ENCODE data around the gene SNRPA.
"Not testable (repeated sequence)": the region's sequence is repeated elsewhere in the genome, so short reads cannot be mapped to it uniquely, and the experiment has no call there.

The SNRPA gene

GRCh38 chr19:40780582-40780981, 29.6 kb downstream of the SNRPA start:
- Histone ChIP-seq H3K4me3 (ENCODE audit: low read length, poor library complexity, severe bottlenecking) (no peak overlapping the region), H3F3A (ENCODE audit: low read depth) (peaks cover 9% of the 10 kb centered on the region), H4K20me1 (ENCODE audit: insufficient read depth, low read length, poor library complexity, severe bottlenecking) (no peaks in the 10 kb centered on the region), H3K79me2 (ENCODE audit: insufficient read depth, low read length) (no peaks in the 10 kb centered on the region; the same call in 1 of the 2 replicates), H3K9me3 (ENCODE audit: insufficient read depth, low read depth, low read length) (no peaks in the 10 kb centered on the region), H2AFZ (ENCODE audit: low read length) (no peak overlapping the region), H3K27me3 (ENCODE audit: insufficient read depth, low read length, poor library complexity, severe bottlenecking) (no peaks in the 10 kb centered on the region), H3K9me2 (replicated peaks; ENCODE audit: low read depth, low read length) (no peaks in the 10 kb centered on the region), H3K36me3 (ENCODE audit: insufficient read depth, low read length) (no peaks in the 10 kb centered on the region), H3K4me2 (ENCODE audit: low read depth, low read length, poor library complexity, severe bottlenecking) (no peak overlapping the region), H3K4me1 (ENCODE audit: insufficient read depth, low read length, poor library complexity, severe bottlenecking) (peaks cover 18% of the 10 kb centered on the region), H3K9ac (ENCODE audit: low read depth, low read length, poor library complexity, severe bottlenecking) (no peak overlapping the region)
- TF ChIP-seq EZH2phosphoT487 (IDR thresholded peaks at IDR 0.05; ENCODE audit: borderline replicate concordance) (no peak), CTCF (conservative IDR thresholded peaks at IDR 0.05; ENCODE audit: low read length) (no peak)

- Histone ChIP-seq H3K4me3 (ENCODE audit: low read length, poor library complexity, severe bottlenecking) (no peak overlapping the region), H4K20me1 (ENCODE audit: insufficient read depth, low read length, poor library complexity, severe bottlenecking) (no peaks in the 10 kb centered on the region), H3F3A (ENCODE audit: low read depth) (peaks cover 9% of the 10 kb centered on the region), H3K9ac (ENCODE audit: low read depth, low read length, poor library complexity, severe bottlenecking) (no peak overlapping the region), H3K27me3 (ENCODE audit: insufficient read depth, low read length, poor library complexity, severe bottlenecking) (no peaks in the 10 kb centered on the region), H3K9me3 (ENCODE audit: insufficient read depth, low read depth, low read length) (no peaks in the 10 kb centered on the region), H3K79me2 (ENCODE audit: insufficient read depth, low read length) (no peaks in the 10 kb centered on the region; the same call in 1 of the 2 replicates), H3K4me1 (ENCODE audit: insufficient read depth, low read length, poor library complexity, severe bottlenecking) (peaks cover 17% of the 10 kb centered on the region), H3K9me2 (replicated peaks; ENCODE audit: low read depth, low read length) (no peaks in the 10 kb centered on the region), H3K4me2 (ENCODE audit: low read depth, low read length, poor library complexity, severe bottlenecking) (no peak overlapping the region), H2AFZ (ENCODE audit: low read length) (no peak overlapping the region), H3K36me3 (ENCODE audit: insufficient read depth, low read length) (no peaks in the 10 kb centered on the region)
- no peak for TF ChIP-seq EZH2phosphoT487 (IDR thresholded peaks at IDR 0.05; ENCODE audit: borderline replicate concordance)
- no peak for TF ChIP-seq CTCF (conservative IDR thresholded peaks at IDR 0.05; ENCODE audit: low read length)
These were observed 30.1 kb downstream of the SNRPA start for GRCh38 chr19:40781140-40781539.

- Histone ChIP-seq H3K9me2 (replicated peaks; ENCODE audit: low read depth, low read length) (no peaks in the 10 kb centered on the region), H3K27me3 (ENCODE audit: insufficient read depth, low read length, poor library complexity, severe bottlenecking) (no peaks in the 10 kb centered on the region), H3K9me3 (ENCODE audit: insufficient read depth, low read depth, low read length) (no peaks in the 10 kb centered on the region), H3F3A (ENCODE audit: low read depth) (no peaks in the 10 kb centered on the region), H3K79me2 (ENCODE audit: insufficient read depth, low read length) (no peaks in the 10 kb centered on the region; the same call in 1 of the 2 replicates), H2AFZ (ENCODE audit: low read length) (no peak overlapping the region), H4K20me1 (ENCODE audit: insufficient read depth, low read length, poor library complexity, severe bottlenecking) (no peaks in the 10 kb centered on the region), H3K9ac (ENCODE audit: low read depth, low read length, poor library complexity, severe bottlenecking) (no peak overlapping the region), H3K36me3 (ENCODE audit: insufficient read depth, low read length) (no peaks in the 10 kb centered on the region), H3K4me1 (ENCODE audit: insufficient read depth, low read length, poor library complexity, severe bottlenecking) (peaks cover 9% of the 10 kb centered on the region), H3K4me3 (ENCODE audit: low read length, poor library complexity, severe bottlenecking) (no peak overlapping the region), H3K4me2 (ENCODE audit: low read depth, low read length, poor library complexity, severe bottlenecking) (no peak overlapping the region)
- TF ChIP-seq EZH2phosphoT487 (IDR thresholded peaks at IDR 0.05; ENCODE audit: borderline replicate concordance) (no peak), CTCF (conservative IDR thresholded peaks at IDR 0.05; ENCODE audit: low read length) (no peak)
These were observed 32.7 kb downstream of the SNRPA start for GRCh38 chr19:40783711-40784110.

GRCh38 chr19:40784146-40784545, 33.1 kb downstream of the SNRPA start:
- H2AFZ ChIP-seq (ENCODE audit: low read length); H3K9me2 ChIP-seq (replicated peaks; ENCODE audit: low read depth, low read length); H3K4me2 ChIP-seq (ENCODE audit: low read depth, low read length, poor library complexity, severe bottlenecking); H3K9me3 ChIP-seq (ENCODE audit: insufficient read depth, low read depth, low read length); H3F3A ChIP-seq (ENCODE audit: low read depth); H3K36me3 ChIP-seq (ENCODE audit: insufficient read depth, low read length); H3K4me3 ChIP-seq (ENCODE audit: low read length, poor library complexity, severe bottlenecking); H3K4me1 ChIP-seq (ENCODE audit: insufficient read depth, low read length, poor library complexity, severe bottlenecking); H3K27me3 ChIP-seq (ENCODE audit: insufficient read depth, low read length, poor library complexity, severe bottlenecking); H3K79me2 ChIP-seq (ENCODE audit: insufficient read depth, low read length); H4K20me1 ChIP-seq (ENCODE audit: insufficient read depth, low read length, poor library complexity, severe bottlenecking); H3K9ac ChIP-seq (ENCODE audit: low read depth, low read length, poor library complexity, severe bottlenecking): not testable (repeated sequence)

Data from Loucy (cell line).